ENCODE data around the gene SARS2. TPM values are rescaled to one million over a fixed set of nuclear protein-coding genes. Genes with fewer than 3 reads are reported as not detected.
A peak's percentile ranks its signal among the peaks of the same experiment; 100 is the strongest.
"Not testable (repeated sequence)": the region's sequence is repeated elsewhere in the genome, so short reads cannot be mapped to it uniquely, and the experiment has no call there.

The SARS2 gene
- total RNA-seq, 1 donor from 2014 or later, result 42.6 TPM

DNA sequence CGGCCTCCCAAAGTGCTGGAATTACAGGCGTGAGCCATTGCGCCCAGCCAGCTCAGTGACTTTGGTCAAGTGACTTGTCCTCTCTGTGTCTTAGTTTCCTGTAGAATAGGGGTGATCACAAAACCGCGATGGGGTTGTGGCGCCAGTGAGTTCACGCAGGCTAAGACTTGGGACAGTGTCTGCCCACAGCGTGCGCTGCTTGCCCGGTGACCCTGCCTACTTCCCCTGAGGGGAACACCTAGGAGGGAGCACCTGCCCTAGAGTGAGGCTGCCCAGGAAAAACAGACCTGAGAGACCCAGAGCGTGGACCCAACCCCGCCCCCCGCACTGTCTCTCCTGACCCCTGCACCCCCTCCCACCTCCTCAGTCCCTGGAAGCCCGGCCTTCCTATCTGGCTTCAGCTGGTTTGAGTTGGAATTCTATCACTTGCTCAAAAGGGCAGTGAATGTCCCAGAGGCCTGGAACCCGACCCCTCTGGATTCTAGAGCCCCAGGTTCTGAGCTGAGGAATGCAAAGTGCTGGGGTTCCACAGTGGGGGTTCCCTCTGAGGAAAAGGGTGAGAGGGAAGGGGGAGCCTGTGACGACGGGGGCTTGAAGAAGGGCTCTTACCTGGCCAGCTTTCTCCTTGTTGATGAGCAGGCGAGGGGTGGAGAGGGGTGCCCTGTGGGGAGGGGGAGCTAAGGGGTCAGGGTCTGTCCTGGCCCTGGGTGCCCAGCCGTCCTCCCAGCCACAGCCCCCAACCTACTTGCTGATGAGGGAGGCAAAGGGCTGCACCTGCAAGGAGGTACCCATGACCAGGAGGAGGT is 50.3 kb downstream of the SARS2 start:
- peaks cover 17% of the 10 kb centered on the region for H3K36me3 Mint-ChIP-seq (ENCODE audit: low read depth)
- no peaks in the 10 kb centered on the region for H3K9me3 Mint-ChIP-seq
- H3K27ac Mint-ChIP-seq, result no peak overlapping the region
- H3K4me1 Mint-ChIP-seq, result peaks cover 24% of the 10 kb centered on the region
- no peak for DNase-seq
- no peaks in the 10 kb centered on the region for H3K27me3 Mint-ChIP-seq
- intact Hi-C loops (cut with micrococcal nuclease), result no loop called here
- no peak overlapping the region for H3K4me3 Mint-ChIP-seq

DNA sequence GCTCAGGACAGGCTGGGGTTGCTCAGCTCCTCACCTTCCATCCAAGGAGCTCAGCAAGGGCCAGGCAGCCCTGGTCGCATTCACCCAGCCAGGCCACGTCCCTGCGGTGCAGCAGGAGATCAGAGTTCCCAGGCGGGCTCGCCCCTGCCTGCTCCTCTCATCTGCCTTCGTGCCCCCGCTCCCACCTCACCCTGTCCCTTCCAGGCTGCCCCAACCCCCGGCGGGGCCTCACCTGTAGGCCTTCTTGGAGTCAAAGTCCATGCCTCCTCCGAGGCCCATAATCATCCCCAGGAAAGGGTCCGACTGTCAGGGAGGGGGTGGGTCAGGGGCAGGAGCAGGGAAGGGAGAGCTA is 51.2 kb downstream of the SARS2 start:
- peaks cover 17% of the 10 kb centered on the region for H3K36me3 Mint-ChIP-seq (ENCODE audit: low read depth)
- no peak overlapping the region for H3K27ac Mint-ChIP-seq
- peaks cover 24% of the 10 kb centered on the region for H3K4me1 Mint-ChIP-seq
- H3K27me3 Mint-ChIP-seq, result no peaks in the 10 kb centered on the region
- DNase-seq, result no peak
- no peak overlapping the region for H3K4me3 Mint-ChIP-seq
- H3K9me3 Mint-ChIP-seq, result no peaks in the 10 kb centered on the region
- intact Hi-C loops (cut with micrococcal nuclease), result loop anchor here (5.0 kb wide), 1 partner anchor 47 kb away; the partner anchor contains the start of gene ECH1

DNA sequence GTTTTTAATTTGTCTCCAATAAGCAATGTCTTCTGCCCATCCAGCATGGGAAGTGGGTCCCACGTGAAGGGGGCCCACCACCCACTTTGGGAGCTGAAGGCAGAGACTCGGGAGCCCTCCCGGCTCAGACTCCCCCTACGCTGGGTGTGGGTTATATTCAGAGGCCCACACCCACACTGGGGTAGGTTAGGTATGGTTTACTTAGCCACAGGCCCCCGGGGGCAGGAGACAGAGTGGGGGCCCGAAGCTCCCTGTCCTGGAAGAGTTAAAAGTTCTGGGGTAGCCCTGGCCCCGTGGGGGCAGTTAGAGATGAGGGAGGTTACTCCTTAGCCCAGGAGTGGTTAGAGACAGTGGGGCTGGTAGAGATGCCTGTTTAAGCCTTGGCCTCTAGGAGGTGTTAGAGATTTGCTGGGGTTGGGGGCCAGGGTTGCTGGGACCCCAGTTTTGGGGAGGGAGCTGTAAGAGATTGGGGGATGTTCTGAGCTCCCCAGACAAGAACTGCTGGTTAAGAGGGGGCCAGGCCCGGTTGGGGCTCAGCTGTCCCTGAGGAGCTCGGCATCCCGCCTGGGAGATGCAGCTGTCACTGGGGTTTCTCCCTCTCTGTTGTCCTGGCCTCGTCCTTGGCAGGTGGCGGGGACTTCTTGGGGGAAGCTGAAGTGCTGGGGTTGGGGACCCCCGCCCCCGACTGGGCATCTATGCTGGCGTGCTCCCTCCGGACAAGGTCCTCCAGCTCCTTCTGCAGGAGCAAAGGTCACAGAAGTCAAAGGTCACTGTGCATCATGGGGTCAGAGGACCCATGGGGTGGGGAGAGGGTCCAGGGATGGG is 51.8 kb downstream of the SARS2 start:
- DNase-seq, result no peak
- Mint-ChIP-seq H3K4me1 (peaks cover 24% of the 10 kb centered on the region), H3K9me3 (no peaks in the 10 kb centered on the region), H3K27me3 (no peaks in the 10 kb centered on the region), H3K4me3 (peak overlapping the region; percentile 97), H3K27ac (peak overlapping the region; percentile 96), H3K36me3 (ENCODE audit: low read depth) (peaks cover 18% of the 10 kb centered on the region)
- intact Hi-C loops (cut with micrococcal nuclease), result loop anchor here (1.0 to 5.0 kb wide), 3 partner anchors 9 to 46 kb away; partner anchors contain the start of genes ECH1, NFKBIB and SIRT2

DNA sequence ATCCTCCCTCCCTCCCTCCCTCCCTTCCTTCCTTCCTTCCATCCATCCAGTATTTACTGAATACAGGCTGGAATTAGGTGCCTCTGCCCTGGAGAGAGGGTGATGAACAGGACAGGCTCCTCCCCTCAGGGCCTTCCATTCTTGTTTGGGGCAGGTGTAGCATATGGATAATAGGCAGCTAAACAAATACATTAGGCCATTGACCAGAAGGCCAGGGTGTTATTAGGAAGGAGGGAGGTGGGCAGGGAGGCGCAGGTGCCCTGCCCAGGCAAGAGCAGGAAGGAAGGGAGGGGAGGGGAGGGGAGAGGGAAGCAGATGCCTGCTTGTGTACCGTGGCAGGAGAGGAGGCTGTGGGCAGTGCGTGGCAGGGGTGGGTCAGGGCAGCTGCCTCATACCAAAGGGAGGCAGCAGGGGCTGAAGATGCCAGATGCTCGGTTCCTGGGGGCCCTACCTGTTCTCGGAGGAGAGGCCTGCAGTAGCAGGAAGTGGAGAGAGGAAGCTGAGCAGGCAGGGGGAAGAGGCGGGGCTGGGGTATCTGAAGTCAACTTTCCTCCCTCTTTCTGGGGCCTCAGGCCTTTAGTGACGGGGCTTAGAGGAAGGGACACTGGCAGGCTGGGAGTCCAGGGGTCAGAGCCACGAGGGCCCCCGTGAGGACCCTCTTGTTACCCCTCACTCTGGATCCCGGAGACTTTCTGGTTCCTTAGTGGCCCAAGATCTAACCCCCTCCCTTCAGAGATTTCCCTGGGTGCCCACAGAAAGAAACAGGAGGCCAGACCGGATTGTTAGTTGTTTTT is 52.6 kb downstream of the SARS2 start, which contains the start of gene RINL:
Gene RINL, minus strand, starts transcription at position 495 of the 794 bp plus-strand sequence. CDS start 1,533 bp downstream, outside the sequence.
- Mint-ChIP-seq H3K27me3 (no peaks in the 10 kb centered on the region), H3K4me3 (peak within 1 kb of the TSS; percentile 97), H3K36me3 (ENCODE audit: low read depth) (peaks cover 17% of the 10 kb centered on the region), H3K9me3 (no peaks in the 10 kb centered on the region), H3K27ac (peak within 1 kb of the TSS; percentile 96), H3K4me1 (peaks cover 28% of the 10 kb centered on the region)
- DNase-seq, result peak; percentile 90
- intact Hi-C loops (cut with micrococcal nuclease), result loop anchor here (1.0 to 5.0 kb wide), 3 partner anchors 9 to 46 kb away; partner anchors contain the start of genes ECH1, NFKBIB and SIRT2

DNA sequence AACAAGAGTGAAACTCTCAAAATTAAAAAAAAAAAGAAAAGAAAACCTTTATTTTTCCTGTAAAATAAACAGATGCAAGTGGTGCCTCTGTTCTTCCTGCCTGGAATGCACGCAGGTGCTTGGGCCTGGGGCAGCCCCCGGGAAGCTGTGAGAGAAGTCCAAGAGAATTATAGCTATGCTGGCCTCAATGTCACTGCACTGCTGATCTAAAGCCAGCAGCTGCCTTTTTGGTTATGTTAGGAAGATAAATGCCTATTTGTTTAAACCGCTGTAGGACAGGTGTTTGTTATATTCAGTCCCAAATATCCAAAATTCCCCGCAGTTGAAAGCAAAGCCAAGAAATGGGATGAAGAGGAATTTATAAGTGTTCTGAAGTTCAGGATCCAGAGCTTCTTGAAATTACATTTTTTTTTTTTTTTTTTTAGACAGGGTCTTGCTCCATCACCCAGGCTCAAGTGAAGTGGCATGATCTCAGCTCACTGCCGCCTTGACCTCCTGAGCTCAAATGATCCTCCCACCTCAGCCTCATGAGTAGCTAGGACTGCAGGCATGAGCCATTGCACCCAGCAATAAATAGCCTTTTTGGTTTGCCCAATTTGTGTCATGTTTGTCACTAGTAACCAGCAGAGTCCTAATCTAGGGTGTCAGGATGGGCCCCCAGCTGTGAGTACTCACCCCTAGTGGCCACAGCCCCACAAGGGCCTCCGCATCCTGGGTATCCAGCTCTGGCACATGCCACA is 54.7 kb downstream of the SARS2 start:
- Mint-ChIP-seq H3K9me3 (no peaks in the 10 kb centered on the region), H3K4me1 (peaks cover 28% of the 10 kb centered on the region), H3K4me3 (no peak overlapping the region), H3K27ac (no peak overlapping the region), H3K36me3 (ENCODE audit: low read depth) (peaks cover 22% of the 10 kb centered on the region), H3K27me3 (no peaks in the 10 kb centered on the region)
- no peak for DNase-seq
- intact Hi-C loops (cut with micrococcal nuclease), result loop anchor here (5.0 kb wide), 1 partner anchor 44 kb away; the partner anchor contains the start of gene ECH1

DNA sequence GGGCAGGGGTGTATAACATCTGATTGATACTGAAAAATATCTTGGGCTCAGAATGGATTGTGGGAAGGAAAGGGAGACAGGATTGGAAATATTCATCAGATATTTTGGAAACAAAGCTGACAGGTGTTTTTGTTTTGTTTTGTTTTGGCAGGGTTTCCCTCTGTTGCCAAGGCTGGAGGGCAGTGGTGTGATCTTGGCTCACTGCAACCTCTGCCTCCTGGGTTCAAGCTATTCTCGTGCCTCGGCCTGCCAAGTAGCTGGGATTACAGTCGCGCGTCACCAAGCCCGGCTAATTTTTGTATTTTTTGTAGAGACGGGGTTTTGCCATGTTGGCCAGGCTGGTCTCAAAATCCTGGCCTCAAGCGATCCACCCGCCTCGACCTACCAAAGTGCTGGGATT is 57.2 kb downstream of the SARS2 start:
- intact Hi-C loops (cut with micrococcal nuclease); DNase-seq; H3K27me3 Mint-ChIP-seq; H3K4me3 Mint-ChIP-seq; H3K9me3 Mint-ChIP-seq; H3K27ac Mint-ChIP-seq: not testable (repeated sequence)
- Mint-ChIP-seq H3K36me3 (ENCODE audit: low read depth) (peaks cover 31% of the 10 kb centered on the region), H3K4me1 (peaks cover 39% of the 10 kb centered on the region)

DNA sequence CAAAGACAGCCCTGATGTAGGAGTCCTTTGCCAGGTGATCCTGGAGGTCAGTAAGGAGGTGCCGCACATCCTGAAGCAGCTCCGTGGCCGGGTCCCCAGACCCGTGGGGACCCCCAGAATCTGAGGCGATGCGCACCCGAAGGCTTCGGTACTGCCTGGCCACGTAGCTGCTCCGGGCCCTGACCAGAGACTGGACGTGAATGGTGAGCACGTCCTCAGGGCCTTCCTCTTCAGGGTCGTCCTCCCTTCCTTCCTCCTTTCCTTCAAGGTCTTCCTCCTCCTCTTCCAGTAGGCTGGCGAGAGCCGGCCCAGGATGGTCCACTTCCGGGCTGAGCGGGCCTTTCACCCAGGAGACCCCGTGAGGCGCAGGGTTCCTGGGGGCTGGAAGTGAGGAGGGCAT is 60.0 kb downstream of the SARS2 start:
- Mint-ChIP-seq H3K4me3 (peak overlapping the region; percentile 95), H3K27me3 (no peaks in the 10 kb centered on the region), H3K36me3 (ENCODE audit: low read depth) (peaks cover 35% of the 10 kb centered on the region), H3K4me1 (peaks cover 23% of the 10 kb centered on the region), H3K9me3 (no peaks in the 10 kb centered on the region), H3K27ac (peak overlapping the region; percentile 78)
- intact Hi-C loops (cut with micrococcal nuclease), result no loop called here
- DNase-seq, result no peak

DNA sequence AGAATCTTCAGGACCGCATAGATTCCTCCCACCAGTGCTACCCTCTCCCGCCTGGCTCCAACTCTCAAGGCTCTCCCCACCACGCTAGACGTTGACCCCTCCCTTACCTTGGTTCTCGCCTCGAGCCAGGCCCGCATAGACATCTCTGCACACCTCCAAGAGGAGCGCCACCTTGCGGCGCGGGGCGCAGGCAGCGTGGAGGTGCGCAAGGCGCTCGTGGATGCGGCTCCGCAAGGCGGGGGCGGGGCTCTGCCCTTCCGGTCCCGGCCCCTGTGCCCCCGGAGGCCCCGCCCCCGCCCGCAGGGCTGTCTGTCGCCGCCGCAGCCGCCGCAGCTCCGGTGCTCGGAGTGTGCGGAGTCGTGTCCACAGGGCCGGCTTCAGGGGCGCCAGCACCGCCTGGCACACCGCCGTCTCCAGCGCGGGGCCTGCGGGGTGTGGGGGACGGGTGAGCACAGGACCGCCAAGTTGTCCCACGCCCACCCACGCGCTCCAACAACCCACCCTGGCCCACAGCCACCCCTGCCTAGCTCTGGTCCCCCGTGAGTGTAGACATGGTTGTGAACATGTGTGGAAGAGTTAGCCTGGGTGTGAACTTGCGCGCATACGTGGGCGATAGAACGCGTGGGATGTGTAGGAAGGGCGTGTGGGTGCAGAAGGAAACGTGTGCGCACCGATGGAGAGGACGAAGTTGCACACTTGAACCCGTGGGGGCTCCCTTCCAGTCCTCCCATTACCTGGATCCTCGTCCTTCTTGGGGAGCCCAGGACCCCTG is 60.5 kb downstream of the SARS2 start:
- DNase-seq, result peak; percentile 98
- no peaks in the 10 kb centered on the region for H3K9me3 Mint-ChIP-seq
- peak overlapping the region; percentile 95 for H3K4me3 Mint-ChIP-seq
- H3K36me3 Mint-ChIP-seq (ENCODE audit: low read depth), result peaks cover 39% of the 10 kb centered on the region
- peak overlapping the region; percentile 89 for H3K27ac Mint-ChIP-seq
- intact Hi-C loops (cut with micrococcal nuclease), result loop anchor here (1.0 kb wide), 3 partner anchors 8 to 355 kb away; partner anchors contain the start of gene RINL
- no peaks in the 10 kb centered on the region for H3K27me3 Mint-ChIP-seq
- H3K4me1 Mint-ChIP-seq, result peaks cover 28% of the 10 kb centered on the region

DNA sequence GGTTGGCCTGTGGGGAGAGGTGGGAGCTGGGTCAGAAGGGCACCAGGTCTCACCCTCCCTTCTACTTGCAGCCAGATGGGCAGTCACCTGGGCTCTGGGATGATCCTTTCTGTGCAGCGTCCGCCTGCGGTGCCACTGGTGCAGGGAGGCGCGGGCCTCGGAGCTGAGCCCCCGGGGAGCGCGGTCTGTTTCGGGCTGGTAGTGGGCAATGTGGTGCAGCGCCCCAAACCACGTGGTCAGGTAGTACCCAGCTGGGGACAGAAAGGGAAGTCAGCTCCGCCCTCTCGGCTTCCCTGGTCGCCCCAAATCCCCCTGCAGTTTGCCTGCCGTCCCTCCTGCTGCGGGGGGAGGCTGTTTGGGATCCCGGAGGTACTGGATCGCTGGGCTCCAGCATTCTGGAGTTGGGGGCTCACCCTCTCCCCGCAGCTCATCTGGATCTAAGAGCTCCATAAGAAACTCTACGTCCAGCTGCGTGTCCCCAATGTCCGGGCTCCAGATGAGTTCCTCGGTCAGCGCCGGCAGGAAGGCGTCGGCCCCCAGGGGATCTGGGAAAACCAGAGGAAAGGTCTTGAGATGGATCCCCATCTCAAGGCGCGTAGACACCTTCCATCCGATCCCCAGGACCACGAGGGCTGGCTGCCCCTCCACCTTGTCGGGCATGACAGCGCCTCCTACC is 61.3 kb downstream of the SARS2 start:
- intact Hi-C loops (cut with micrococcal nuclease), result loop anchor here (1.0 kb wide), 3 partner anchors 9 to 354 kb away; partner anchors contain the start of gene RINL
- peak overlapping the region; percentile 89 for H3K27ac Mint-ChIP-seq
- H3K4me3 Mint-ChIP-seq, result peak overlapping the region; percentile 95
- peaks cover 35% of the 10 kb centered on the region for H3K4me1 Mint-ChIP-seq
- peaks cover 43% of the 10 kb centered on the region for H3K36me3 Mint-ChIP-seq (ENCODE audit: low read depth)
- H3K27me3 Mint-ChIP-seq, result no peaks in the 10 kb centered on the region
- H3K9me3 Mint-ChIP-seq, result no peaks in the 10 kb centered on the region
- peak; percentile 76 for DNase-seq

DNA sequence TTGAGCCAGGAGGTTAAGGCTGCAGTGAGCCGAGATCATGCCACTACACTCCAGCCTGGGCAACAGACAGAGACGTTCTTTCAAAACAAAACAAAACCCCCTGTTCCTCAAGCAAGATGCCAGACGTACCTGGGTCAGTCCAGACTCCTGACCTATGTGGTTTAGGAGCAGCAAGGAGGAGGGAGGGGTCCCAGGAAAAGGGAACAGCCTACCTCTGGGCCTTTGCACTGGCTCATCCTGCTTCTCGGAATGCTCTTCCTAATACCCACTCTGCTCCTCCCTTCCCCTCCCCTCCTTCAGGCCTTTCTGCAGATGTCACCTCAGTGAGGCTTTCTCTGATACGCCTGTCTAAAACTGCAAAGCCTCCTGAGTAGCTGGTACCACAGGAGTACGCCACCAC is 62.0 kb downstream of the SARS2 start:
- peaks cover 42% of the 10 kb centered on the region for H3K36me3 Mint-ChIP-seq (ENCODE audit: low read depth)

DNA sequence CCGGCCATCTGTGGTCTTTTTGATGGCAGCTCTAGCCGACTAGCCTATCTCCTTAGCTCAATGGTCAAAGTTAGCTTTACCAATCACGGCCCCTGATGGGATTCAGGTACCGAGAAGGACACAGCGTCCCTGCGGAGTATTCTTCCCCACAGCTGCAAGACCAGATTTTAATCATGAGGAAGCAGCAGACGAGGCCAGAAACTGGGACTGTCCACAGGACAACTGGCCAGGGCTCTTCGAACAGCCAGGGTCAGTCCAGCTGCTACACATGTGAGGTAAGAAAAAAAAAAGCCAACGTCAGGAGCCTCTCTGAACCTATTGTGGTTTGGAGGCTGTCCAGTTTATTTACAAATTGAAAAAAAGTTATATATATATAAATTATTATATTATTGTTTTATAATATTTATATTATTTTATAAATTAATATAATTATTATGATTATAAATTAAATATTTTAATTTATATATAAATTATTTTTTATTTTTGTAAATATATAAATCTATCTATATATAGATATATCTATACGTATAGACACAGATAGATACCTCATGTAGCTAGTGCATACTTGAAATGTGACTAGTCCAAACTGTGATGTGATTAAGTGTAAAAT is 63.3 kb downstream of the SARS2 start:
- Mint-ChIP-seq H3K36me3 (ENCODE audit: low read depth) (peaks cover 38% of the 10 kb centered on the region), H3K4me1 (peaks cover 35% of the 10 kb centered on the region), H3K9me3 (no peaks in the 10 kb centered on the region), H3K4me3 (no peak overlapping the region), H3K27ac (no peak overlapping the region), H3K27me3 (no peaks in the 10 kb centered on the region)
- intact Hi-C loops (cut with micrococcal nuclease), result no loop called here
- no peak for DNase-seq

More for the DNA sequence above, 62.0 kb downstream of the SARS2 start:
- Mint-ChIP-seq H3K27ac (peak overlapping the region; percentile 89), H3K27me3 (no peaks in the 10 kb centered on the region), H3K9me3 (no peaks in the 10 kb centered on the region), H3K4me3 (peak overlapping the region; percentile 95), H3K4me1 (peaks cover 36% of the 10 kb centered on the region)
- intact Hi-C loops (cut with micrococcal nuclease), result no loop called here
- no peak for DNase-seq
